HCT116 (cell line): ENCODE measurements around the gene UQCRQ.

Source experiments
- CEBPB ChIP-seq: IDR thresholded peaks from 2 replicates; pipeline ENCODE4 v1.6.1; 2012; ENCODE audit warnings: low read depth
- EZH2 ChIP-seq: fragments of 200-600 bp; sonication (generic); IDR thresholded peaks from 2 replicates; pipeline ENCODE4 v1.6.1; 2017; ENCODE audit warnings: antibody characterized with exemption, mixed run types
- EZH2phosphoT487 ChIP-seq: fragments of 200-600 bp; IDR thresholded peaks from 2 replicates; pipeline ENCODE4 v1.6.1; 2018; ENCODE audit warnings: antibody characterized with exemption, borderline replicate concordance
- POLR2A ChIP-seq: IDR thresholded peaks from 2 replicates; pipeline ENCODE4 v1.7.0; 2011; ENCODE audit warnings: borderline replicate concordance; ENCODE audit not compliant: insufficient read depth, insufficient read length; ENCODE audit errors: extremely low read depth
- RAD21 ChIP-seq: IDR thresholded peaks from 2 replicates; pipeline ENCODE4 v1.6.1; 2012; ENCODE audit warnings: low read depth, mild to moderate bottlenecking
- SP1 ChIP-seq: IDR thresholded peaks from 2 replicates; pipeline ENCODE4 v1.6.1; 2012; ENCODE audit warnings: low read depth
- SRF ChIP-seq: IDR thresholded peaks from 2 replicates; pipeline ENCODE4 v1.6.1; 2012; ENCODE audit warnings: low read depth
- YY1 ChIP-seq: IDR thresholded peaks from 2 replicates; pipeline ENCODE4 v1.6.1; 2011; ENCODE audit warnings: low read length, low read depth, moderate library complexity, mild to moderate bottlenecking; ENCODE audit not compliant: insufficient replicate concordance; ENCODE audit errors: extremely low read depth
- TF ChIP-seq, protein P1 (sequence below), 3 experiments: fragments of 200-600 bp in 1 of 3; sonication (generic) in 1 of 3; IDR thresholded peaks in 2 of 3; conservative IDR thresholded peaks in 1 of 3; 2 replicates each; pipeline ENCODE4 v1.5.1; 2012 to 2017; ENCODE audit warnings: low read depth in 2 of 3, low read length in 2 of 3, antibody characterized with exemption in 1 of 3, borderline replicate concordance in 1 of 3, control low read depth in 1 of 3, mild to moderate bottlenecking in 1 of 3, mixed read lengths in 1 of 3, mixed run types in 1 of 3, moderate library complexity in 1 of 3; ENCODE audit not compliant: insufficient read depth in 1 of 3
- TF ChIP-seq, protein P2 (sequence below): IDR thresholded peaks from 2 replicates; pipeline ENCODE4 v1.6.1; 2012
- TF ChIP-seq, protein P3 (sequence below): IDR thresholded peaks from 2 replicates; pipeline ENCODE4 v1.6.1; 2012; ENCODE audit warnings: low read depth
- TF ChIP-seq, protein P4 (sequence below): IDR thresholded peaks from 2 replicates; pipeline ENCODE4 v1.6.1; 2011; ENCODE audit warnings: mild to moderate bottlenecking, low read length, moderate library complexity; ENCODE audit not compliant: insufficient replicate concordance; ENCODE audit errors: extremely low read depth

DNA sequence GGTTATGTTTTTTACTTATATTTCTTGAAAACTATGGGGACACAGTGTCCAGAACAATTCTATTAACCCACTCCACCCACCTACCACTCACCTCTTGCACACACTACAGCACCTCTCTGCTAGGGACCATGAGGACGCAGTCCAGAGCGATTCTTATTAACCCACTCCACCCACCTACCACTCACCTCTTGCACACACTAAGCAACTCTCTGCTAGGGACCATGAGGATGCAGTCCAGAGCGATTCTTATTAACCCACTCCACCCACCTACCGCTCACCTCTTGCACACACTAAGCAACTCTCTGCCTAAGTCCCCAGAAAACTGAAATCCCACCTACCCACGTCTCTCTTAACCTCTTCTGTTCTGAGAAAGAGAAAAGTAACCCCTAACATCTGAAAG is 33.8 kb upstream of the UQCRQ start:
- TF ChIP-seq RAD21, result no peak
- TF ChIP-seq, protein P1, sequence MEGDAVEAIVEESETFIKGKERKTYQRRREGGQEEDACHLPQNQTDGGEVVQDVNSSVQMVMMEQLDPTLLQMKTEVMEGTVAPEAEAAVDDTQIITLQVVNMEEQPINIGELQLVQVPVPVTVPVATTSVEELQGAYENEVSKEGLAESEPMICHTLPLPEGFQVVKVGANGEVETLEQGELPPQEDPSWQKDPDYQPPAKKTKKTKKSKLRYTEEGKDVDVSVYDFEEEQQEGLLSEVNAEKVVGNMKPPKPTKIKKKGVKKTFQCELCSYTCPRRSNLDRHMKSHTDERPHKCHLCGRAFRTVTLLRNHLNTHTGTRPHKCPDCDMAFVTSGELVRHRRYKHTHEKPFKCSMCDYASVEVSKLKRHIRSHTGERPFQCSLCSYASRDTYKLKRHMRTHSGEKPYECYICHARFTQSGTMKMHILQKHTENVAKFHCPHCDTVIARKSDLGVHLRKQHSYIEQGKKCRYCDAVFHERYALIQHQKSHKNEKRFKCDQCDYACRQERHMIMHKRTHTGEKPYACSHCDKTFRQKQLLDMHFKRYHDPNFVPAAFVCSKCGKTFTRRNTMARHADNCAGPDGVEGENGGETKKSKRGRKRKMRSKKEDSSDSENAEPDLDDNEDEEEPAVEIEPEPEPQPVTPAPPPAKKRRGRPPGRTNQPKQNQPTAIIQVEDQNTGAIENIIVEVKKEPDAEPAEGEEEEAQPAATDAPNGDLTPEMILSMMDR (IDR thresholded peaks at IDR 0.05 in 2 of 3, conservative IDR thresholded peaks at IDR 0.05 in 1 of 3; ENCODE audit: borderline replicate concordance in 1 of 3, insufficient read depth in 1 of 3, low read depth in 2 of 3, low read length in 2 of 3), result no peak
- no peak for TF ChIP-seq YY1
- TF ChIP-seq EZH2, result no peak
- no peak for TF ChIP-seq POLR2A
- TF ChIP-seq, protein P2, sequence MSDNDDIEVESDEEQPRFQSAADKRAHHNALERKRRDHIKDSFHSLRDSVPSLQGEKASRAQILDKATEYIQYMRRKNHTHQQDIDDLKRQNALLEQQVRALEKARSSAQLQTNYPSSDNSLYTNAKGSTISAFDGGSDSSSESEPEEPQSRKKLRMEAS, result no peak
- TF ChIP-seq, protein P3, sequence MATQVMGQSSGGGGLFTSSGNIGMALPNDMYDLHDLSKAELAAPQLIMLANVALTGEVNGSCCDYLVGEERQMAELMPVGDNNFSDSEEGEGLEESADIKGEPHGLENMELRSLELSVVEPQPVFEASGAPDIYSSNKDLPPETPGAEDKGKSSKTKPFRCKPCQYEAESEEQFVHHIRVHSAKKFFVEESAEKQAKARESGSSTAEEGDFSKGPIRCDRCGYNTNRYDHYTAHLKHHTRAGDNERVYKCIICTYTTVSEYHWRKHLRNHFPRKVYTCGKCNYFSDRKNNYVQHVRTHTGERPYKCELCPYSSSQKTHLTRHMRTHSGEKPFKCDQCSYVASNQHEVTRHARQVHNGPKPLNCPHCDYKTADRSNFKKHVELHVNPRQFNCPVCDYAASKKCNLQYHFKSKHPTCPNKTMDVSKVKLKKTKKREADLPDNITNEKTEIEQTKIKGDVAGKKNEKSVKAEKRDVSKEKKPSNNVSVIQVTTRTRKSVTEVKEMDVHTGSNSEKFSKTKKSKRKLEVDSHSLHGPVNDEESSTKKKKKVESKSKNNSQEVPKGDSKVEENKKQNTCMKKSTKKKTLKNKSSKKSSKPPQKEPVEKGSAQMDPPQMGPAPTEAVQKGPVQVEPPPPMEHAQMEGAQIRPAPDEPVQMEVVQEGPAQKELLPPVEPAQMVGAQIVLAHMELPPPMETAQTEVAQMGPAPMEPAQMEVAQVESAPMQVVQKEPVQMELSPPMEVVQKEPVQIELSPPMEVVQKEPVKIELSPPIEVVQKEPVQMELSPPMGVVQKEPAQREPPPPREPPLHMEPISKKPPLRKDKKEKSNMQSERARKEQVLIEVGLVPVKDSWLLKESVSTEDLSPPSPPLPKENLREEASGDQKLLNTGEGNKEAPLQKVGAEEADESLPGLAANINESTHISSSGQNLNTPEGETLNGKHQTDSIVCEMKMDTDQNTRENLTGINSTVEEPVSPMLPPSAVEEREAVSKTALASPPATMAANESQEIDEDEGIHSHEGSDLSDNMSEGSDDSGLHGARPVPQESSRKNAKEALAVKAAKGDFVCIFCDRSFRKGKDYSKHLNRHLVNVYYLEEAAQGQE, result no peak
- no peak for TF ChIP-seq EZH2phosphoT487
- TF ChIP-seq CEBPB, result no peak
- no peak for TF ChIP-seq SP1
- TF ChIP-seq, protein P4, sequence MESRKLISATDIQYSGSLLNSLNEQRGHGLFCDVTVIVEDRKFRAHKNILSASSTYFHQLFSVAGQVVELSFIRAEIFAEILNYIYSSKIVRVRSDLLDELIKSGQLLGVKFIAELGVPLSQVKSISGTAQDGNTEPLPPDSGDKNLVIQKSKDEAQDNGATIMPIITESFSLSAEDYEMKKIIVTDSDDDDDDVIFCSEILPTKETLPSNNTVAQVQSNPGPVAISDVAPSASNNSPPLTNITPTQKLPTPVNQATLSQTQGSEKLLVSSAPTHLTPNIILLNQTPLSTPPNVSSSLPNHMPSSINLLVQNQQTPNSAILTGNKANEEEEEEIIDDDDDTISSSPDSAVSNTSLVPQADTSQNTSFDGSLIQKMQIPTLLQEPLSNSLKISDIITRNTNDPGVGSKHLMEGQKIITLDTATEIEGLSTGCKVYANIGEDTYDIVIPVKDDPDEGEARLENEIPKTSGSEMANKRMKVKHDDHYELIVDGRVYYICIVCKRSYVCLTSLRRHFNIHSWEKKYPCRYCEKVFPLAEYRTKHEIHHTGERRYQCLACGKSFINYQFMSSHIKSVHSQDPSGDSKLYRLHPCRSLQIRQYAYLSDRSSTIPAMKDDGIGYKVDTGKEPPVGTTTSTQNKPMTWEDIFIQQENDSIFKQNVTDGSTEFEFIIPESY, result no peak
- no peak for TF ChIP-seq SRF
